ENCODE measurements around the gene SMIM41.

SMIM41 gene

GRCh38 chr12:52055731-52056711 is 23.5 kb upstream of the SMIM41 start:
- TF ChIP-seq GATA3 (IDR thresholded peaks at IDR 0.05; ENCODE audit: low read depth, low read length) (no peak), GATA2 (IDR thresholded peaks at IDR 0.05; ENCODE audit: low read depth, low read length) (no peak)

GRCh38 chr12:52056801-52057637 is 22.5 kb upstream of the SMIM41 start:
- TF ChIP-seq GATA3 (IDR thresholded peaks at IDR 0.05; ENCODE audit: low read depth, low read length) (no peak), GATA2 (IDR thresholded peaks at IDR 0.05; ENCODE audit: low read depth, low read length) (no peak)

- TF ChIP-seq GATA2 (IDR thresholded peaks at IDR 0.05; ENCODE audit: low read depth, low read length) (no peak), GATA3 (IDR thresholded peaks at IDR 0.05; ENCODE audit: low read depth, low read length) (no peak)
Observed at GRCh38 chr12:52057638-52058576, 21.6 kb upstream of the SMIM41 start.

GRCh38 chr12:52058631-52059361 is 20.7 kb upstream of the SMIM41 start:
- TF ChIP-seq GATA3 (IDR thresholded peaks at IDR 0.05; ENCODE audit: low read depth, low read length): no peak
- TF ChIP-seq GATA2 (IDR thresholded peaks at IDR 0.05; ENCODE audit: low read depth, low read length): no peak

GRCh38 chr12:52059582-52060497 is 19.7 kb upstream of the SMIM41 start:
- TF ChIP-seq GATA3 (IDR thresholded peaks at IDR 0.05; ENCODE audit: low read depth, low read length): no peak
- TF ChIP-seq GATA2 (IDR thresholded peaks at IDR 0.05; ENCODE audit: low read depth, low read length): no peak

GRCh38 chr12:52060498-52061177 is 18.9 kb upstream of the SMIM41 start:
- no peak for TF ChIP-seq GATA2 (IDR thresholded peaks at IDR 0.05; ENCODE audit: low read depth, low read length)

GRCh38 chr12:52061470-52062166 is 17.9 kb upstream of the SMIM41 start:
- no peak for TF ChIP-seq GATA2 (IDR thresholded peaks at IDR 0.05; ENCODE audit: low read depth, low read length)
- no peak for TF ChIP-seq GATA3 (IDR thresholded peaks at IDR 0.05; ENCODE audit: low read depth, low read length)

- TF ChIP-seq GATA2 (IDR thresholded peaks at IDR 0.05; ENCODE audit: low read depth, low read length) (no peak), GATA3 (IDR thresholded peaks at IDR 0.05; ENCODE audit: low read depth, low read length) (no peak)
Observed at GRCh38 chr12:52062167-52063081, 17.1 kb upstream of the SMIM41 start.

- TF ChIP-seq GATA3 (IDR thresholded peaks at IDR 0.05; ENCODE audit: low read depth, low read length) (no peak), GATA2 (IDR thresholded peaks at IDR 0.05; ENCODE audit: low read depth, low read length) (no peak)
Observed at GRCh38 chr12:52063082-52063924, 16.2 kb upstream of the SMIM41 start.
